Activated CD4-positive, alpha-beta T cell treated with anti-CD3 and anti-CD28 coated beads for 48 hours (primary cell): ENCODE measurements around the gene KDF1.
"Not testable (repeated sequence)": the region's sequence is repeated elsewhere in the genome, so short reads cannot be mapped to it uniquely, and the experiment has no call there.

Experiments
- DNase-seq: peaks from one replicate; pipeline ENCODE4 v3.0.0-alpha.2; 2020

The KDF1 gene

DNA sequence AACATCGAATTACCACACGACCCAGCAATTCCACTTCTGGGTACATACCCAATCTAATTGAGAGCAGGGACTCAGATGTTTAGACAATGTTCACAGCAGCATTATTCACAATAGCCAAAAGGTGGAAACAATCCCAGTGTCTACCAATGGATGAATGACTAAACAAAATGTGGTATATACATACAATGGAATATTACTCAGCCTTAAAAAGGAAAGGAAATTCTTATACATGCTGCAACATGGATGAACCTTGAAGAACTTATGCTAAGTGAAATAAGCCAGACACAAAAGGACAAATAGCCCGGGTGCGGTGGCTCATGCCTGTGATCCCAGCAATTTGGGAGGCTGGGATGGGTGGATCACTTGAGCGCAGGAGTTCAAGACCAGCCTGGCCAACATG lies 6.9 kb downstream of the KDF1 start:
- DNase-seq = no peak

DNA sequence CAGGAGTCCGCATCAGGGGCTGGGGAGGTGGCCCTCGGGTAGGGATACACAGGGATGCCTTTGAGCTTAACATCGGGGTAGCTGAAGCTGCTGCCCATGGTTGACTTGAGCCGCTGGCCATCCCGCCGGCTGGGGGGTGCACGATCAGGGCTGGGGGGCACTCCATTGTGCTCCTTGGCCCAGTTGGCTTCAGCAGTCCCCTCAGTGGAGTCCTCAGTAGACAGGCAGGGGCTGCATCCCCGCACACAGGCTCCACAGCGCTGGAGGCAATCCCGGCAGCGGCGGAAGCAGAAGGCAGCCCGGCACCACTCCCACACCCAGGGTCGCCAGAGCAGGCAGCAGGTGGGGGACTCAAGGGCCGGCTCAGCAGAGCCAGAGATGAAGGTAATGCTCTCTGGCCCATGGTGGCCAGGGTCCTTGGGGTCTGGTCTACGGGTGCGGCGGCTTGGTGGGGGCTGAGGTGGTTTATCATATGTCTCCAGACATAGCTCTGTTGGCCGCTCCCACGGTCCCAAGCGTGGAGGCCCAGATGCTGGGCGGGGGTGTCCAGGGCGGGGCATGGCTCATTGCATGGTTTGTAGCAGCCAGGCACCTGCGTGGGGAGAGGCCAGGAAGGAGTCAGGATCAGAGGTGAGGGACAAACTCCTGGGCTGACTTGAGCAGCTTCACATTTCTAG lies 8.3 kb downstream of the KDF1 start:
- DNase-seq = no peak

DNA sequence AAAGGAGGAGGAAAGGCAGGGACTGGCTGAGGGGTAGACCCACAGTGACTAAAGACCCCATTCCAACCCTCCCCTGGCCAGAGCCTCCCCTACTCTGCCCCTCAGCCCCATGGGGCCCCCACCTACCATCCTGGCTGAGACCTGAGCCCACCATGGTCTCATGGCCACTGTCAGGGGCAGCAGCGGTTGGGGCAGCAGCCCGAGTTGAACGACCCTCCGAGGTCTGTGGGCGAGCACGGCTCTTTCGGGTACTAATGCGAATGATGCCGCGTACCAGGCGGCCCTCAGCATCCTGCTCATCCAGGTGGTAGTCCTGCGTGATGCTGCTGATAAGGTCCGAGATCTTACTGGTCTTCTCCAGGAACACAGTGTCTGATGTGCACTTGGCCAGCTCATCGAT lies 9.1 kb downstream of the KDF1 start:
- no peak for DNase-seq

DNA sequence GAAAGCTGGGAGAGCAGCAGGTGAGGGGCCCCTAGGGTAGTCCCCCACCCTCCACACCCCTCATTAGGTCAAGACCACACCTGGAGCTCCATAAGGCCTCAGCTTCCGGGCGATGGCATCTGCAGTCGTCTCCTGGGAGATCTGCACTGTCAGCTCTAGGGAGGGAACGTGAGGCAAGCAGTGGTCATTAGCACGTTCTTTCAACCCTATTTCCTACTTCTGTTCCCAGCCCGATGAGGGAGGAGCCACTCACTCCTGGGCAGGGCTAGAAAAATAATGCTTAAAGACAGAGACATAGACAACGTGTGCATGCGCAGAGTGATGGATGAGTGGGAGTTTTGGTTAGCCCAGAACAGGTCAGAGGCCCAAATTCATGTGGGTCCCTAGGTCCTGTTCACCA lies 9.7 kb downstream of the KDF1 start:
- no peak for DNase-seq

DNA sequence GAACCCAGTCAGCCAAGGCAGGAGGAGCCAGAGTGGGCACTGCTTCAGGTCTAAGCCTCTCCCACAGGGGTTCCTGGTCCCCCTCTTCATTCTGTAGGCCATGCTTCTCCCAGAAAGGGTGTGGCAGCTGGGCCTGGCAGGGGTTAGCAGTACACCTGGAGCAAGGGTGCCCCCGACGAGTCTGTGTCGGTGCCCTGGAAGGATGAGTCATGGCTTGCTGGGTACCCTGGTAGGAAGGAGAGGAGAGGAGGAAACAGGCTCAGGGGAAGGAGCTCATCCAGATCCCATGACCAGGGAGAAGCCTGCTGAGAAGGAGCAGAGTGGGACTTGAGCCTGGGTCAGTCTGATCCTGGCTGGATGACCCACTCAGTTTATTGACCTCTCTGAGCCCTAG lies 10.3 kb downstream of the KDF1 start:
- DNase-seq = no peak

DNA sequence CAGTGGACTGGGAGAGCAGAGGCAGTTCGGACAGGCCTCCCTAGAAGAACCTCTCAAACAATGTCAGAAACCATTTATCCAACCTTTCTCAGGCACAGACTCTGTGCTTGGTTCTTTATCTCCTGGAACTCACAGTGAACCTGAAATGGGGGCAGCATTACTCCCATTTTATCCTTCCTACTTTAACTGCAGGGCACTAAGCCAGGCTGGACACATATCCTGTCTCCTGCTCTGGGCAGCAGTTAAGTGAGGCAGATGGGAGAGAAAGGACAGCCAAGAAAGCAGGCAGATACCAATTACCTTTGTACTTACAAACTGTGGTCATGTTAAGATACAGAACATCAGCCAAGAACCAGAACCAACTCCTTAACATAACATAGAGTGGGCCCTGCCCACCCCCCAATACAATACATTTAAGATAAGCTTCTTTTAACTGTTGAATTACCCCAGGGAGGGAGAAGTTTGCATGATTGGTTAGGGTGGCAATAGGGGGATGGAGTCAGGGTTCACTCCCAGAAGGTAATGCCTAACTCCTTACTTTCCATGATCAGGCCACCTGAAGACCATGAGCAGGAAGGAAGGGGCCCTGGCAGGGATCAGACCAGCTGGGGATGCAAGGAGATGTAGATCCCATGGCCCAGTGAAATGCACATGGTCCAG lies 10.9 kb downstream of the KDF1 start:
- DNase-seq = no peak

DNA sequence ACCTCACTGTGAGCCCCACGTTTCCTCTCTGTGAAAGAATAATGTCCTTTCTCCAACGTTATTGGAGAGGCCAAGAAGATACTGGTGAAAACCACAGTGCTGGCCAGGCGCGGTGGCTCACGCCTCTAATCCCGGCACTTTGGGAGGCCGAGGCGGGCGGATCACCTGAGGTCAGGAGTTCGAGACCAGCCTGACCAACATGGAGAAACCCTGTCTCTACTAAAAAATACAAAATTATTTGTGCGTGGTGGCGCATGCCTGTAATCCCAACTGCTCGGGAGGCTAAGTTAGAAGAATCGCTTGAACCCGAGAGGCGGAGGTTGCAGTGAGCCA lies 11.6 kb downstream of the KDF1 start:
- not testable (repeated sequence) for DNase-seq

DNA sequence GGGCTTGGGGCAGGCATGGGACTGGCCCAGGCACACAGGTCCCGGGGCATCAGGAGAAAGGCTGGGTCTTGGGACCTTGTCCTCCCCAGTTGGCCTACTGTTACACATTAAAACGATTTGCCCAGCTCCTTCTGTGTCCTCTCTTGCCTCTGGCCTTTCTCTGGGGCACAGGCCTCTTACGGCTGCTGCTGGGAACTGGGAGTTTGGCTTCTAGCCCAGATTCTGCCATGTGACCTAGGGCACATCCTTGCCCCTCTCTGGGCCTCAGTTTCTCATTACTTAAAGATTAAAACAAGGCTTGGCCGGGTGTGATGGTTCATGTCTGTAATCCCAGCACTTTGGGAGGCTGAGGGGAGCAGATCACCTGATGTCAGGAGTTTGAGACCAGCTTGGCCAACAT lies 14.0 kb downstream of the KDF1 start:
- DNase-seq = no peak

DNA sequence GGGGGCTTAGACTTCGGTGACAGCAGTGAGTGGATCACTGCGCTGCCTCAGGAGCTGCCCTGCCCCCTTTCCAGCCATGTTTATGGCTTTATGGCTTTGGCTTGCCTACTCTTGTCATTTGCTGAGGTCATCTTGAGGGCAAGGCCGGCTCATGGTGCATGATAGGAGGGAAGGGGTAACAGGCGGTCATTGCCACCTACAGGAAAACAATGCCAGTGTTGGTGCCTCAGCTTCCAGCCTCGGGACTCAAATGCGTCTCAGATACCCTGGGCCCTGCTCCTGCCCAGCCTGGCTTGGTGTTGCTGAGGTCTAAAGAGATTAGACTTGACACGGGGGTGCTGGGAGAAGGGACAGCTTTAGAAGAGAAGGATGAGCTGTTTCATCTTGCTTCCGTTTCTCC lies 14.5 kb downstream of the KDF1 start:
- DNase-seq = no peak

DNA sequence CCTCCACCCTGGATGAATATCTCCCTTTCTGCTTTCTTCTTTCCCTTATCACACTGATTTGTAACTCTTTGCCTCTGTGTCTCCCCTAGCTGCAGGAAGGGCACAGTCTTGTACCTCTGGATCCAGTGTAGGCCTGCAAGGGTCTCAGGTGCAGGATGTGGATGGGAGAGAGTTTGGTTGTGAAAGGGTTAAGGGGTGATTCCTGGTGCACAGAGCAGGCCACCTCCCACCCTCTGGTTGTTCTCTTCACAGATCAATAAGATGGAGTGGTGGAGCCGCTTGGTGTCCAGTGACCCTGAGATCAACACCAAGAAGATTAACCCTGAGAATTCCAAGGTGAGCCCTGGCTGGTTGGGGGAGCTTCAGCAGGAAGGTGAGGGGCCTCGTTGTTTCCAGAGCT lies 15.1 kb downstream of the KDF1 start:
- DNase-seq = no peak

DNA sequence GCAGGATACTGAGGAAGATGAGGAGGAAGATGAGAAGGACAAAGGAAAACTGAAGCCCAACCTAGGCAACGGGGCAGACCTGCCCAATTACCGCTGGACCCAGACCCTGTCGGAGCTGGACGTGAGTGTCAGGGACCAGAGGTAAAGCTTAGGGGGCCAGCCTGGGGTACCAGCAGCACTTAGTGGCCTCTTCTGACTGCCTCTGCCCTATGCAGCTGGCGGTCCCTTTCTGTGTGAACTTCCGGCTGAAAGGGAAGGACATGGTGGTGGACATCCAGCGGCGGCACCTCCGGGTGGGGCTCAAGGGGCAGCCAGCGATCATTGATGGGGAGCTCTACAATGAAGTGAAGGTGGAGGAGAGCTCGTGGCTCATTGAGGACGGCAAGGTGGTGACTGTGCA lies 17.6 kb downstream of the KDF1 start:
- DNase-seq = no peak

DNA sequence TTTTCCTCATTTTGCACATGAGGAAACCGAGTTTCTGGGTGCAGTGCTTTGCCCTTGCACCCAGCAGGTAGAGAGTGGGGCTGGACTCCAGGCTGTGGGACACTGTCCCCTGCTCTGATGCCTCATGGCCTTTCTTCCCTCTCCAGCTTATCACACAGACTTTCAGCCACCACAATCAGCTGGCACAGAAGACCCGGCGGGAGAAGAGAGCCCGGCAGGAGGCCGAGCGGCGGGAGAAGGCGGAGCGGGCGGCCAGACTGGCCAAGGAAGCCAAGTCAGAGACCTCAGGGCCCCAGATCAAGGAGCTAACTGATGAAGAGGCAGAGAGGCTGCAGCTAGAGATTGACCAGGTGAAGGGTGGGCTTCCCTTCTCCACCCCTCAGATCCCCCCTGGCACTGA lies 19.0 kb downstream of the KDF1 start:
- DNase-seq = no peak

DNA sequence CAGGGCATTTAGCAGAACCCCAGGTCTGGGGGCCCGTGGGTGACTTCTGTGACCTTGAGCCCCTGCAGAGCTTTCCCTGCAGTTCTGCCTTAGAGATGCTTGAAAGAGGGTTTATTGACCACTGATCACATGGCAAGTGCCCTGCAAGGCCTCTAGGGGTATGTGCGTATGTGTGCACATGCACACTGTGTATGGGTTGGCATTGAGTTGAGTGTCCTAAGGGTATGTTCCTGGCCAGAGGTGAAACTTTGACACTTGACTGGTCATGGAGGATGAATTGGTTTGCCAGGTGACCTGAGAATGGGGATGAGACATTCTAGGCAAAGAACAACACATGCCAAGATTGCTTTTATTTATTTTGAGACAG lies 21.6 kb downstream of the KDF1 start:
- no peak for DNase-seq

DNA sequence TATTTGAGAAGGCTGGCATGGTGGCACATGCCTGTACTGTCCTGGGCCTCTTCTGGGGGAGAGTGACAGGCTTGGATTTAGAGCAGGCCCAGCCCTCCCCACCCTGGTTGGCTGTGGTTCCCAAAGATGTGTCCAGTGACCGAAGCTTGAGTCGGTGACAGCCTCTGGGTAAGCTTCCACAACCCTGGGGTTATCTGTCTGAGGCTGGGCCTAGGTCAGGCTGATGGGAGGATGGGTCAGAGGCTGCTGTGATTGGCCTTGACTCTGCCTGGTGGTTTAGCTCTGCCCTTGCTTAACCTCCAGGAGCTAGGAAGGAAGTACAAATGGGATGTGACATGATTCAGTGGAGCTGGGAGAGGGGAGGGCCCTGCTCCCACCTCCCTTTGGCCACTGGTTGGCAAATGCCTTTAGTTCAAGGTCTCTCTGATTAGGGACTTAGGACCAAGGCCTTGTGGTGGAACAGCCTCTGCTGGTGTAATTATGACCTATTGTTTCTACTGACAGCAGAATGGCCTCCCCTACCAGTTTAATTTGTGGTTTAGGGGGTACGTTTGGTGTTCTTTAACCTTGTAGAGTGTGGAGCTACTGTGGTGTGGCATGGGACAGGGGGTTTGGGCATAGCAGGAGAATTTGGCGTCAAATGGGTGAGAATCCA lies 22.1 kb downstream of the KDF1 start:
- DNase-seq = no peak

DNA sequence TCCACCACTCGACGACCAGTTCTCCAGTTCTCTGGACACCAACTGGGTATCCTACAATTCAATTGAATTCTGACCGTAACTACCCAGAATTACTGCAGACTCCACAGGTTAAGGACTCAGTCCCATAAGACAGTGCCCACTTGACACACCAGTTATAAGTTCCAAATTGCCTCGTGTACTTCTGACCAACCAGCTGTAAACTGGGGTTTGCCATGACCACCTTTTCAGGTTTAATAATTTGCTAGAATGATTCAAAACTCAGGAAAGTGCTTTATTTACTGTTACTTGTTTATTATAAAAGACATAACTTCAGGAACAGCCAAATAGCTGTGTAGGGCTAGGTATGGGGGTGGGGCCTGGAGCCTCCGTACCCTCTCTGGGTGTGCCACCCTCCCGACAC lies 23.4 kb downstream of the KDF1 start:
- no peak for DNase-seq

DNA sequence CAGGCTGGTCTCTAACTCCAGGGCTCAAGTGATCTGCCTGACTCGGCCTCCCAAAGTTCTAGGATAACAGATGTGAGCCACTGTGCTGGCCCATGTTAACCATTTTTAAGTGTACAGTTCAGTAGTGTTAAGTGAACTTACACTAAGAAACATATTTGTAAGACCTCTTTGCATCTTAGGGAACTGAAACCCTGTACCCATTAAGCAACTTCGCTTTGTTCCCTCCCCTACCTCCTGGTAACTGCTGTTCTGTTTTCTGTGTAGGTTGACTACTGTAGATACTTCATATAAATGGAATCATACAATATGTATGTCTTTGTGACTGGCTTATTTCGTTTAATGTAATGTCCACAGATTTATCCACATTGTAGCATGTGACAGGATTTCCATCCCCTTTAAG lies 27.7 kb downstream of the KDF1 start:
- no peak for DNase-seq

DNA sequence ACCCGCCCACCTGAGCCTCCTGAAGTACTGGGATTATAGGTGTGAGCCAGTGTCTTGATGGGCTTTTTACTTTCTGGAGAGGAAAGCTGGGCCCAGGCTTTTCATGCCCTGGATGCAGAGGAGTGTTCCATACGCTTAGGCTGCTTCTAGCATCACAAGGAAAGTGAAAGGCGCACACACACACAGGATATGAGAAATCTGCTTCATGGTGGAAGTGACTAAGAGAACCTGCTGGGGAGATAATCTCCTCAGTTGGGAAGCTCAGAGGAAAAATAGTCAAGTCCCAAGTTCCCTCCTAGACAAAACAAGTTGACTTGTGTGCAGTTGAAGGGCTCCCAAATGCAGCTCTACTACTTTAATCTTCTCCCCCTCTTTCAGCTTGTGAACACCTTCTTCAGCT lies 36.6 kb downstream of the KDF1 start:
- peak; percentile 24 for DNase-seq

DNA sequence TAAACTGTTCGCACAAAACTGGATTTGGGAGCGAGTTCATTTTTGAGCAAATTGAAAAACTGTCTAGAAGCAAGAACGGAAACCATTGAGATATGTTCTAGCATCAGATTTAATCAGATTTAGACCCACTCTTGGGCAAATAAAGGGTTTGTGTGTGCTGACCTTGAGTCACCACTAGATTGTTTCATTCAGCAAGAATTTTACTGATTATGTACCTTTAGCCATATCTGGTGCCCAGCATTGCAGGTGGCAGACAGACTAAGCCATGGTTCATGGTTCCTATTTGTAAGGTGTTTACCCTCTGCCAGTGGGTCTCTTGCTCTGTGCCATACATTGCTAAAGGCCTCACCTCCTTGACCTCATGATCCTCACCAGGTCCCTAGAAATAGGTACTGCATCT lies 37.4 kb downstream of the KDF1 start:
- DNase-seq = no peak

DNA sequence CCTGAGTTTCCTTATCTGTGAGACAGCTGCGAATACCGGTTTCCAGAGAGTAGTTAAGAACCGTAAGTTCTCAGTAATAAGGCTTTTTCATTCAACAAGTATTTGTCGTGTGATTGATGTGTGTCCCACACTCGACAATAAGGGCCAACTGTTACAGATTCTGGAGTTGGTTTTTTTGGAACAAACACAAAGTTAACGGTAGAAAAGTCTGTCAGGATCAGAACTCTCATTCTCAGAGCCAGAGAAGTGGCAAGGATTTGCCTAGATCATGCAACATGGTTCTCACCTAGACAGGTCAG lies 37.9 kb downstream of the KDF1 start:
- DNase-seq = no peak

DNA sequence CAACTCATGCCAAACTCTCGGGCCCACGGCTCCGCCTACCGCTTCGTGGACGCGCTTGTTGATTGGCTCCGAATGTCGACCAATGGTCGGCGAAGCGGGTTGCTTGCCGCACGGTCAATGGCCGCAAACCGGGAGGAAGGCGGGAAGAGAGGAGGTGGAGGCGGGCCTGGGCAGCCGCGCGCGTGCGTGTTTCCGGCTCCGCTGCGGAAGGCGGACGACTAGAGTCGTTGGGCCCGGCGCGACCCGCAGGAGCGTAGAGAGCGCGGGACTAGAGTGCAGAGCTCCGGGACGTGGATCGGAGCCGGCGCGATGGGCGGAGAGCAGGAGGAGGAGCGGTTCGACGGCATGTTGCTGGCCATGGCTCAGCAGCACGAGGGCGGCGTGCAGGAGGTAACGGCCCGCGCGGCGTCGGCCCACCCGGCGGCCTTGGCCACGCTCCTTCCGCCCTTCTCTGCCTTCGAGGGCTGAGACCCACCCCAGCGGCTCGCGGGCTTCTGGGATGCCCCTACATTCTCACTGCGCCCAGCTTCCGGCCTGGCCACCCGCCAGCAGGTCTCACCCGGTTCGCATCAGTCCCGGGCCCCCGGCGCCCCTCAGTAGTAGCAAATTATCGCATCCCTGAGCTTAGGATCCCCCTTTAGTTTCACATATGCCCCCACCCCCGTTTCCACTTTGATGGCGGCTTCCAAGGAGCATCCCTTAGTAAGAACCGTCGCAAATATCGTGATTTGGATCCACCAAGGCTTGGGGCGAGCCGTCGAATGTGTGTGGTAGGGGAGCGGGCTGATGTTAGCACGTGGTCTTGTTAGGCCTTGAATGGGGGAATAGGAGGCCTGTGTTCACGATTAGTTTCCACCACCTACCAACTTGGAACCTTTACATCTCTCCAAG lies 38.5 kb downstream of the KDF1 start, which contains the start of gene NUDC:
Gene NUDC (plus strand): TSS at position 204 of the 891 bp plus-strand sequence. CDS start 106 bp downstream, at position 310.
- DNase-seq = peak; percentile 98

DNA sequence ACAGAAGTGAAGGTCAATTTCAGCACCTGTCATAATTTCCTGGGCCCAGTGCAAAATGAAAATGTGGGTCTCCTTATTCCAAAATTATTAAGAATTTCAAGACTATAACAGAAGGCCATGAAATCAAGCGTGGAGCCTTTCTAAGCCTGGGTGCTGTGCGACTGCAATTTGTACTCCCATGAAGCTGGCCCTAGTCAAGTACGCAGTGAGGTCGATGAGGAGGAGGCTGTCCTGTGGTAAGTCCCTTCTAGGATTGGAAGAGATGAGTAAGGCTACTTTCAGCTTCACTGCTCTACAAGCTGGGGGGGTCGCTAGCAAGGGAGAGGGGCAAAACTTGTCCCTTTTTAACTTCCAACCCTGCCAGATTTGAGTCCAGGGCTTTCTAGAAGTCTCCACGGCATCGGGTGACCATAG lies 39.1 kb downstream of the KDF1 start:
- no peak for DNase-seq

DNA sequence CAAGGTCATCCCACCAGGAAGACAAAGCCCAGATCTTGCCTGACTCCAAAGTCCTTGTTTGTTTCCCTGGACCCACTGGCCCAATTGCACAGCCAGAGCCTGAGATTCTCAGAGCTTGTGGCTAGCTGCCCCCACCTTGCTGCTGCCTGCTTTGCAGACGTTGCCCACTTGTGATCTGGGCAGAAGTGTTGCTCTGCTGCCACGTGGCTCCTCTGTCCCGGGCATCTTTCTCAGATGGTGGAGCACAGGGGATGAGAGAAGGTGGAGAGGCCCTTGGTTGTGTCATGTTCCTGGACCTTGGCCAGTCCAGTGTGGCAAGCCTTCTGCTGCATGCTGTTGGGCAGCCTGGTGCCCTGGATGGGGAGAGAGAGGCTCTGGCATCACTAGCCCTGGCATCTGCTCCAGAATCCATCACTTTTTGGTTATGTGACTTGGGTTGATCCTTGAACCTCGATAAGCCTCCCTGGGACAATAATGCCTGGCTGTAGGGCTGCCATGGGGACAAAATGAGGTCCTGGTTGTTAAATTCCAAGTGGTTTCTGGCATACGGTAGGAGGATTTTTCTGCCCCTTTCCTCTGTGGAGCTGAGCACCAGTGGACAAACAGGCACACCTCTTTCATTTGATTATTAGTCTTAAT lies 44.9 kb downstream of the KDF1 start:
- DNase-seq = no peak
